Neural progenitor cell (in vitro differentiated cells): ENCODE data around the gene VMP1. TPM values are rescaled to one million over a fixed set of nuclear protein-coding genes. Genes with fewer than 3 reads are reported as not detected.
"Not testable (repeated sequence)": the region's sequence is repeated elsewhere in the genome, so short reads cannot be mapped to it uniquely, and the experiment has no call there.

ENCODE experiments used
- DNase-seq: peaks from one replicate; pipeline ENCODE4 v3.0.0-alpha.2; 2016; ENCODE audit warnings: low spot score
- H2AFZ ChIP-seq: fragments of 200-600 bp; sonication (generic); replicated peaks from 2 replicates; pipeline ENCODE4 v1.6.1; 2016; ENCODE audit warnings: antibody characterized with exemption
- H3F3A ChIP-seq: fragments of 200-600 bp; sonication (generic); 2 replicates; pipeline ENCODE4 v1.6.1; 2016; ENCODE audit warnings: antibody characterized with exemption, low read depth
- H3K27ac ChIP-seq: fragments of 200-600 bp; sonication (generic); 2 replicates; pipeline ENCODE4 v1.5.1; 2016; ENCODE audit warnings: mild to moderate bottlenecking
- H3K27me3 ChIP-seq: fragments of 200-600 bp; sonication (generic); 2 replicates; pipeline ENCODE4 v1.6.1; 2016; ENCODE audit warnings: mild to moderate bottlenecking, moderate library complexity
- H3K36me3 ChIP-seq: fragments of 200-600 bp; sonication (generic); 2 replicates; pipeline ENCODE4 v1.5.1; 2016
- H3K4me1 ChIP-seq: fragments of 200-600 bp; sonication (generic); 2 replicates; pipeline ENCODE4 v1.6.1; 2016; ENCODE audit warnings: mixed run types
- H3K4me2 ChIP-seq: fragments of 200-600 bp; sonication (generic); 2 replicates; pipeline ENCODE4 v1.6.1; 2016
- H3K4me3 ChIP-seq: fragments of 200-600 bp; sonication (generic); 2 replicates; pipeline ENCODE4 v1.5.1; 2016
- H3K79me2 ChIP-seq: fragments of 200-600 bp; sonication (generic); 2 replicates; pipeline ENCODE4 v1.6.1; 2016; ENCODE audit warnings: low read depth
- H3K9ac ChIP-seq: fragments of 200-600 bp; sonication (generic); 2 replicates; pipeline ENCODE4 v1.6.1; 2016
- H3K9me3 ChIP-seq: fragments of 200-600 bp; sonication (generic); 2 replicates; pipeline ENCODE4 v1.5.1; 2016; ENCODE audit warnings: low read depth
- H4K20me1 ChIP-seq: fragments of 200-600 bp; sonication (generic); 2 replicates; pipeline ENCODE4 v1.6.1; 2016; ENCODE audit warnings: low read depth
- H3K27ac Mint-ChIP-seq: 3 replicates; pipeline ENCODE4 v1.8.0; 2021; ENCODE audit warnings: mixed read lengths
- H3K27me3 Mint-ChIP-seq: 2 replicates; pipeline ENCODE4 v1.8.0; 2022; ENCODE audit warnings: low read depth, mild to moderate bottlenecking, inconsistent platforms, moderate library complexity, mixed read lengths; ENCODE audit not compliant: insufficient read depth
- H3K36me3 Mint-ChIP-seq: 3 replicates; pipeline ENCODE4 v1.8.0; 2021; ENCODE audit warnings: mixed read lengths
- H3K4me1 Mint-ChIP-seq: 3 replicates; pipeline ENCODE4 v1.8.0; 2021; ENCODE audit warnings: mixed read lengths
- H3K4me3 Mint-ChIP-seq: 3 replicates; pipeline ENCODE4 v1.8.0; 2021; ENCODE audit warnings: mild to moderate bottlenecking, moderate library complexity, mixed read lengths
- H3K9me3 Mint-ChIP-seq: 3 replicates; pipeline ENCODE4 v1.8.0; 2020; ENCODE audit warnings: mixed read lengths
- CTCF ChIP-seq: fragments of 200-600 bp; sonication (generic); IDR thresholded peaks from 2 replicates; pipeline ENCODE4 v1.5.1; 2017; ENCODE audit warnings: antibody characterized with exemption, mild to moderate bottlenecking
- EZH2 ChIP-seq: fragments of 200-600 bp; sonication (generic); IDR thresholded peaks from 2 replicates; pipeline ENCODE4 v1.6.1; 2017; ENCODE audit warnings: antibody characterized with exemption, mild to moderate bottlenecking, moderate library complexity
- EZH2phosphoT487 ChIP-seq: fragments of 200-600 bp; sonication (generic); IDR thresholded peaks from 2 replicates; pipeline ENCODE4 v1.6.1; 2017; ENCODE audit warnings: antibody characterized with exemption
- total RNA-seq: library from RNA; depleted of rRNA; stranded (reverse); fragments of >200 nt; gene quantifications from 2 replicates; pipeline ENCODE4 v1.2.3, GENCODE V29; 2015; ENCODE audit warnings: low replicate concordance

The VMP1 gene
- total RNA-seq, 1 donor from 2014 or later = 62.1 TPM

GRCh38 chr17:59853168-59853918 lies 145.9 kb downstream of the VMP1 start:
- H3K36me3 ChIP-seq = no peaks in the 10 kb centered on the region
- DNase-seq = peak; percentile 16
- H3K36me3 Mint-ChIP-seq = no peaks in the 10 kb centered on the region

DNA sequence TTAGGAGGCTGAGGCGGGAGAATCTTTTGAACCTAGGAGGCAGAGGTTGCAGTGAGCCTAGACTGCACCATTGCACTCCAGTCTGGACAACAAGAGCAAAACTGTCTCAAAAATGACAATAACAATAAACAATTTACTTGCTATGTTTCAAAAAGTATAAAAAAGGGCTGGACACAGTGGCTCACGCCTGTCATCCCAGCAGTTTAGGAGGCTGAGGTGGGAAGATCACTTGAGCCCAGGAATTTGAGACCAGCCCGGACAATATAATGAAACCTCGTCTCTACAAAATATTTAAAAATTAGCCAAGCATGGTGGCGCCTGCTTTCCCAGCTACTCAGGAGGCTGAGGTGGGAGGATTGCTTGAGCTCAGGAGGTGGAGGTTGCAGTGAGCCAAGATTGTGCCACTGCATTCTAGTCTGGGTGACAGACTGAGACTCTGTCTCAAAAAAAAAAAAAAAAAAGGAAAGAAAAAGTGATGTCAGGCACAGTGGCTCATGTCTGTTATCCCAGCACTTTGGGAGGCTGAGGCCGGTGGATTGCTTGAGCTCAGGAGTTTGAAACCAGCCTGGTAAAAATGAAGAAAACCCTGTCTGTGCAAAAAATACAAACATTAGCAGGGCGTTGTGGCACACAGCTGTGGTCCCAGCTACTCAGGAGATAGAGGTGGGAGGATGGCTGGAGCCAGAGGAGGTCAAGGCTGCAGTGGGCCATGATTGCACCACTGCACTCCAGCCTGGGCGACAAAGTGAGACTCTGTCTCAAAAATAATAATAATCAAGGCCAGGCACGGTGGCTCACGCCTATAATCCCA lies 146.7 kb downstream of the VMP1 start:
- not testable (repeated sequence) for H3K27me3 ChIP-seq, H3K4me2 ChIP-seq, H3F3A ChIP-seq, H3K9me3 Mint-ChIP-seq, H3K27me3 Mint-ChIP-seq, H3K4me1 ChIP-seq, H4K20me1 ChIP-seq, H3K9me3 ChIP-seq, DNase-seq, H3K27ac ChIP-seq, H3K9ac ChIP-seq, H3K36me3 Mint-ChIP-seq, H3K4me3 Mint-ChIP-seq, H3K27ac Mint-ChIP-seq, H3K79me2 ChIP-seq, H2AFZ ChIP-seq, H3K36me3 ChIP-seq, H3K4me1 Mint-ChIP-seq, H3K4me3 ChIP-seq

More at GRCh38 chr17:59853168-59853918, 145.9 kb downstream of the VMP1 start:
- H2AFZ ChIP-seq = peak overlapping the region; percentile 48
- H3K27ac ChIP-seq = no peak overlapping the region
- H3K9ac ChIP-seq = no peak overlapping the region
- H3K9me3 ChIP-seq = no peaks in the 10 kb centered on the region
- no peaks in the 10 kb centered on the region for H4K20me1 ChIP-seq
- peaks cover 2% of the 10 kb centered on the region for H3K27me3 Mint-ChIP-seq
- no peak overlapping the region for H3K4me3 Mint-ChIP-seq
- no peaks in the 10 kb centered on the region for H3K79me2 ChIP-seq
- TF ChIP-seq CTCF (peak; percentile 39), EZH2phosphoT487 (no peak)
- H3K4me3 ChIP-seq = no peak overlapping the region
- H3K4me1 ChIP-seq = no peaks in the 10 kb centered on the region
- no peak overlapping the region for H3K4me2 ChIP-seq
- H3K9me3 Mint-ChIP-seq = no peaks in the 10 kb centered on the region
- peaks cover 9% of the 10 kb centered on the region for H3K4me1 Mint-ChIP-seq
- no peaks in the 10 kb centered on the region for H3F3A ChIP-seq
- no peak overlapping the region for H3K27ac Mint-ChIP-seq
- no peaks in the 10 kb centered on the region for H3K27me3 ChIP-seq

DNA sequence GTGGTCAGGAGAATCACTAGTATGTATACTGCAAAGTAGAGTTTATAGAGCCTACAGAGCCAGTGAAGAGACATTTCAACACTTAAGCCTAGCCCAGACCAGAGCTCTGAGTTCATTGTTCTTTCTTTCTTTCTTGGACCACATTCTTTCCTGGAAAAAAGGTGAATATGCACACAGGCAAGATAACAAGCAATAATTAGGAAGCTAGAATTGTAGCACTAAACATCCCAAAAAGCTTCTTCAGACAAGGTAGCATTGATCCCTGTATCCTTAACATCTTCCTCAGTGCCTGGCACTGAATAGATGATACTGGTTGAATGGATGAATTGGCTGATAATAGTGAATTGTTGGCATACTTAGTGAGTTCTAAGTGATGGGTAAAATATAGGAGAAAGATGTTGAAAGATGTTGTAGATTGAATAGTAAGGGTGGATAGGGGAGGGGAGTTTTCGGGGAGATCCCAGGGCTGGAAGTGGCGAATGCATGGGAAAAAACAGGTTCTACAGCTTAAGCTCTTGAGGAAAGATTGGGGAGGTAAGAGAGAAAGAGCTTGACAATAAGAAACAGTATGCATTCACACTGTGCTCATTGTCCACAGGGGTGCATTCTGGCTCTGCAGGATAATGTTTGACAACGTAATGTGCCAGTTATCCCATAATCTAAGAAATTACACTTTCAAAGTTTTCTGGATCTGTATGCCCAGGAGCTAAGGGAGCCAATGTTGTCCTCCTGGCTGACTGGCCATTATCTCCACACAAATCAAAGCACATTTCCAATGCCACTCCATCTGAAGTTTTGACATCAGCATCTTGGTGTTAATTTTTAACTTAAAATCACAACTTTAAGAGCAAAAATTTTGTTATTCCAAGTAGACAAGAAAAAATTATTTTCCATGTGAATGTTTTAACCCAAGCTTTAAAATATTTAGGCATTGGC lies 149.7 kb downstream of the VMP1 start:
- H3K36me3 ChIP-seq = no peaks in the 10 kb centered on the region
- H3K27ac ChIP-seq = no peak overlapping the region
- DNase-seq = no peak

More for the DNA sequence above, 149.7 kb downstream of the VMP1 start:
- Mint-ChIP-seq H3K27me3 (no peaks in the 10 kb centered on the region), H3K36me3 (peaks cover 2% of the 10 kb centered on the region), H3K27ac (no peak overlapping the region), H3K4me1 (peaks cover 2% of the 10 kb centered on the region), H3K4me3 (no peak overlapping the region), H3K9me3 (no peaks in the 10 kb centered on the region)
- Histone ChIP-seq H3K4me3 (no peak overlapping the region), H3K9me3 (no peaks in the 10 kb centered on the region), H3K79me2 (no peaks in the 10 kb centered on the region), H3K9ac (no peak overlapping the region), H2AFZ (no peak overlapping the region), H3K4me1 (no peaks in the 10 kb centered on the region), H3K27me3 (no peaks in the 10 kb centered on the region), H3K4me2 (no peak overlapping the region), H4K20me1 (no peaks in the 10 kb centered on the region), H3F3A (no peaks in the 10 kb centered on the region)
- no peak for TF ChIP-seq EZH2
- TF ChIP-seq CTCF = no peak
- no peak for TF ChIP-seq EZH2phosphoT487
